ENCODE results near the gene CCDC68. TPM values are rescaled to one million over a fixed set of nuclear protein-coding genes. Genes with fewer than 3 reads are reported as not detected.

The CCDC68 gene
- total RNA-seq, 1 experiment from 2014 or later = 6.6 TPM

DNA sequence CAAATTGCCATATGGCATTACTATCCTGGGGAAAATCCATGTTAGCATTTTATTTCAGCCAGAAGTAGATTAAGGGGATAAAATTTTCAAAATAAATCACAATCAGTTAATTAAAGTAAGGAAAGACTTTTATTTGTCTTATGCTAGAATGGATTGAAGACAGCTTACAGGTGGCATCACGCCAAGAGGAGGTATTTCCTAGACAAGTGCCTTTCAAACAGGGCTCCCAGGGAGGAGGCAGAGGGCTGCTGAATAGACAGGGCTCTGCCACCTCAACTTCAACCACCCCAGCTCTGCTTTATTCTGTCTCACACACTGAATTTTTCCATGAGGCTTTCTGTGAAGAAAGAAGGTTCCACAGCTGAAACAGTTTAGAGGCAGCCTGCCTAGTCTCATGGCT, 12.2 kb downstream of the CCDC68 start:
- Histone ChIP-seq H3K4me3 (replicated peaks in 1 of 2; ENCODE audit: low read depth in 1 of 2, low read length in 2 of 2) (no peak overlapping the region), H3K4me2 (ENCODE audit: low read length) (peak overlapping the region; percentile 87), H3K27ac (ENCODE audit: low read depth, low read length) (no peak overlapping the region)

More for the DNA sequence above, 12.2 kb downstream of the CCDC68 start:
- no peaks in the 10 kb centered on the region for H3K79me2 ChIP-seq (ENCODE audit: insufficient read depth, low read length)
- ChIA-PET POLR2A (no interaction called here), CTCF (interaction anchor here (2.2 kb wide), 1 partner anchor 268 kb away, joined by 6 read pairs; no protein-coding TSS in a partner anchor), RAD21 (ENCODE audit: low non-redundant PET in 1 of 2, low total read pairs in 2 of 2, uncharacterized antibody in 2 of 2, unreplicated experiment in 2 of 2) (no interaction called here)
- H3K36me3 ChIP-seq (ENCODE audit: control insufficient read depth in 1 of 2, insufficient read depth in 2 of 2, low read length in 2 of 2) = no peaks in the 10 kb centered on the region
- no peak overlapping the region for H2AFZ ChIP-seq (ENCODE audit: low read depth, low read length, poor library complexity, severe bottlenecking)
- ATAC-seq = peak; percentile 40
- intact Hi-C loops (cut with micrococcal nuclease) = loop anchor here (5.0 kb wide), 1 partner anchor 170 kb away; no protein-coding TSS in a partner anchor
- no peak for TF ChIP-seq ELF1 (IDR thresholded peaks at IDR 0.05; ENCODE audit: borderline replicate concordance, low read depth)
- TF ChIP-seq TCF7L2 (IDR thresholded peaks at IDR 0.05; ENCODE audit: borderline replicate concordance, extremely low read depth, insufficient read depth, insufficient read length) = no peak
- TF ChIP-seq MAX (IDR thresholded peaks at IDR 0.05) = no peak
- no peak for TF ChIP-seq SP1 (IDR thresholded peaks at IDR 0.05; ENCODE audit: low read depth)
- no peak for TF ChIP-seq POLR2A (IDR thresholded peaks at IDR 0.05; ENCODE audit: borderline replicate concordance, extremely low read depth, insufficient read depth, insufficient read length)
- TF ChIP-seq, protein P1, sequence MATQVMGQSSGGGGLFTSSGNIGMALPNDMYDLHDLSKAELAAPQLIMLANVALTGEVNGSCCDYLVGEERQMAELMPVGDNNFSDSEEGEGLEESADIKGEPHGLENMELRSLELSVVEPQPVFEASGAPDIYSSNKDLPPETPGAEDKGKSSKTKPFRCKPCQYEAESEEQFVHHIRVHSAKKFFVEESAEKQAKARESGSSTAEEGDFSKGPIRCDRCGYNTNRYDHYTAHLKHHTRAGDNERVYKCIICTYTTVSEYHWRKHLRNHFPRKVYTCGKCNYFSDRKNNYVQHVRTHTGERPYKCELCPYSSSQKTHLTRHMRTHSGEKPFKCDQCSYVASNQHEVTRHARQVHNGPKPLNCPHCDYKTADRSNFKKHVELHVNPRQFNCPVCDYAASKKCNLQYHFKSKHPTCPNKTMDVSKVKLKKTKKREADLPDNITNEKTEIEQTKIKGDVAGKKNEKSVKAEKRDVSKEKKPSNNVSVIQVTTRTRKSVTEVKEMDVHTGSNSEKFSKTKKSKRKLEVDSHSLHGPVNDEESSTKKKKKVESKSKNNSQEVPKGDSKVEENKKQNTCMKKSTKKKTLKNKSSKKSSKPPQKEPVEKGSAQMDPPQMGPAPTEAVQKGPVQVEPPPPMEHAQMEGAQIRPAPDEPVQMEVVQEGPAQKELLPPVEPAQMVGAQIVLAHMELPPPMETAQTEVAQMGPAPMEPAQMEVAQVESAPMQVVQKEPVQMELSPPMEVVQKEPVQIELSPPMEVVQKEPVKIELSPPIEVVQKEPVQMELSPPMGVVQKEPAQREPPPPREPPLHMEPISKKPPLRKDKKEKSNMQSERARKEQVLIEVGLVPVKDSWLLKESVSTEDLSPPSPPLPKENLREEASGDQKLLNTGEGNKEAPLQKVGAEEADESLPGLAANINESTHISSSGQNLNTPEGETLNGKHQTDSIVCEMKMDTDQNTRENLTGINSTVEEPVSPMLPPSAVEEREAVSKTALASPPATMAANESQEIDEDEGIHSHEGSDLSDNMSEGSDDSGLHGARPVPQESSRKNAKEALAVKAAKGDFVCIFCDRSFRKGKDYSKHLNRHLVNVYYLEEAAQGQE (IDR thresholded peaks at IDR 0.05; ENCODE audit: low read depth) = no peak
- no peak for TF ChIP-seq EZH2phosphoT487 (IDR thresholded peaks at IDR 0.05; ENCODE audit: borderline replicate concordance)
- no peak for TF ChIP-seq POLR2AphosphoS5 (IDR thresholded peaks at IDR 0.05; ENCODE audit: low read depth, low read length)
- TF ChIP-seq YY1 (IDR thresholded peaks at IDR 0.05; ENCODE audit: extremely low read depth, insufficient replicate concordance, low read depth, low read length) = no peak
- no peak for TF ChIP-seq RAD21 (IDR thresholded peaks at IDR 0.05; ENCODE audit: low read depth)
- TF ChIP-seq ZNF274 (IDR thresholded peaks at IDR 0.05; ENCODE audit: low read depth, low read length) = no peak
- no peaks in the 10 kb centered on the region for H4K20me1 ChIP-seq (ENCODE audit: insufficient read depth)
- BruUV-seq (replicated peaks) = no TSS peak
- H3K9ac ChIP-seq (ENCODE audit: low read length) = no peak overlapping the region
- H3K9me2 ChIP-seq (ENCODE audit: insufficient read depth) = no peaks in the 10 kb centered on the region
- H3K9me3 ChIP-seq (ENCODE audit: control insufficient read depth in 1 of 2, insufficient read depth in 1 of 2, low read depth in 1 of 2, low read length in 2 of 2) = no peaks in the 10 kb centered on the region
- no peaks in the 10 kb centered on the region for H3K27me3 ChIP-seq (ENCODE audit: insufficient read depth, low read length)
- no peak for DNase-seq (ENCODE audit: low read depth, low spot score)
- H3K4me1 ChIP-seq (ENCODE audit: control insufficient read depth in 1 of 2, insufficient read depth in 2 of 2, low read length in 2 of 2) = peaks cover 10 to 21% of the 10 kb centered on the region in 2 experiments

All from HCT116 (cell line).